ENCODE data around the gene MGLL.
"Not testable (repeated sequence)": the region's sequence is repeated elsewhere in the genome, so short reads cannot be mapped to it uniquely, and the experiment has no call there.

The MGLL gene

DNA sequence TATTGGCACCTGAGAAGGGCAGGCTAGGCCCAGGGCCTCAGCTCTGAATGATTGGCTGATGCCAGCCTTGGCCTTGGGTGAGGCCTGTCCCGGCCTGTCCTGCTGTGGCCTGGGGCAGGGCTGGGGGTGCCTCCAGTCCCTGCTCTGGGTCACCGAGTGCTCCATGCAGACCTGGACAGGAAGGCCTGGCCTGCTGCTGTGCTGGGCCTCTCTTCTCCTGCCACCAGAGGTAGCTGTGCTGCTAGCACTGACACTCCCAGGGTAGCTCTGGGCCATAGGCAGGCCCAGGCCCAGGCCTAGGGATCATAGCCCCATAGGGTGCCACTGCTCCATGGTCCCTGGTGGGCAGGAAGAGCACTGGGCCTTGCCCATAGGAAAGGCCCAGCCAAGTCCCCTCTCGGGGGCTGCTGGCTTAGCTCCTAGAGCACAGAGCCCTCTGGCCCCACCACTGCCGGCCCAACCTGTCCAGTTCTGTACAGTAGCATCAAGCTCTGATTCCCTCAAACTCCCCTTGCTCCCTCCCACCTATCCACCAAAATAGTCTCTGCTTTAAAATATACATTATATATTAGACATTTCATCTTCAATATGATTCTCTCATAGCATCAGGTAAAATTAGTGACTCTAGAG lies 131.4 kb downstream of the MGLL start:
- peak in 1 of 2 experiments; percentile 30 for DNase-seq (ENCODE audit: low read depth in 2 of 2)

DNA sequence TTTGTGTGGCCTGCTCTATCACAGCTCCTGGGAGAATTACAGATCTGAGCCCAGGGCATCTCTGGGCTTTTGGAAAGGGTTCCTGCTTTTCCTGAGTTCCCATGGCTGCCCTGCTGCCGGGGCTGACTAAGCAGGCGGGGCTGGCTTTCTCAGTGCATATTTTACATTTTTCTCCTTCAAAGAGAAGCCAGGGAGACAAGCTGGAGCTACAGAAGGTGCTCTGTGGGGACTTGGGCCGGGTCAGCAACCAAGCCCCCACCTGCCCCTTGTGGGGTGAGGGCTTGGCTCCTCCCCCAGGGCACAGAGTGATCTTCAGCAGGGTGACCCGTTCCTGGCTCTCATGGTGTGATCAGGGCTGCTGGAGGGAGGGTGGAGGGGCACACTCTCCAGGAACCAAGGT lies 132.2 kb downstream of the MGLL start:
- DNase-seq (ENCODE audit: low read depth in 2 of 2): peak; percentile 29 to 35

DNA sequence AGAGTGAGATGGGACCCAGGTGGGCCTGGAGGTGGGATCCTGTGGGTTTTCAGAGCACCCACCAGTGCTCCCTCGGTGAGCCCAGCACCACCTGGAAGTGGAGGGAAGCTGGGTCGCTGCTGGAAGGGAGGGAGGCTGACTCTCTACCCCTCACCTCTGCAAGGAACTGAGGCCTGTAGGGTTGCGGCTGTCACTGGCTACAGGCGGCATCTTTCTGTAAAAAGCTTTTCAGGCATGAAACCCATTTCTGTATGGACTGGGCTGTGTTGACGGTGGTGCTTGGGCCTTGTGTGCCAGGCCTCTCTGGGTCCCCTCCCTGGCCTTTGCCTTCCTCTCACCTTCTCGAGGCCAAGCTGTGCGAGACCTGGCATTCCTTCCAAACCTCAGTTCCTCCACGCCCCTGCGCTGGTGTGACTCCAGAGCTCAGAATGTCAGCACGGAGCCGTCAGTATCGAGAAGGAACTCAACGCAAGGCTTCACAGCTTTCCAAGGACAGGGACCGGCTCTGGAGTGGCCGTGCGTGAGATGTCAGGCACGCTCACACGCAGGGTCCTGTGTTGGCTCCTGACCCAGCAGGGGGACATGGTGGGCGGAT lies 133.0 kb downstream of the MGLL start:
- no peak for DNase-seq (ENCODE audit: low read depth in 2 of 2)

DNA sequence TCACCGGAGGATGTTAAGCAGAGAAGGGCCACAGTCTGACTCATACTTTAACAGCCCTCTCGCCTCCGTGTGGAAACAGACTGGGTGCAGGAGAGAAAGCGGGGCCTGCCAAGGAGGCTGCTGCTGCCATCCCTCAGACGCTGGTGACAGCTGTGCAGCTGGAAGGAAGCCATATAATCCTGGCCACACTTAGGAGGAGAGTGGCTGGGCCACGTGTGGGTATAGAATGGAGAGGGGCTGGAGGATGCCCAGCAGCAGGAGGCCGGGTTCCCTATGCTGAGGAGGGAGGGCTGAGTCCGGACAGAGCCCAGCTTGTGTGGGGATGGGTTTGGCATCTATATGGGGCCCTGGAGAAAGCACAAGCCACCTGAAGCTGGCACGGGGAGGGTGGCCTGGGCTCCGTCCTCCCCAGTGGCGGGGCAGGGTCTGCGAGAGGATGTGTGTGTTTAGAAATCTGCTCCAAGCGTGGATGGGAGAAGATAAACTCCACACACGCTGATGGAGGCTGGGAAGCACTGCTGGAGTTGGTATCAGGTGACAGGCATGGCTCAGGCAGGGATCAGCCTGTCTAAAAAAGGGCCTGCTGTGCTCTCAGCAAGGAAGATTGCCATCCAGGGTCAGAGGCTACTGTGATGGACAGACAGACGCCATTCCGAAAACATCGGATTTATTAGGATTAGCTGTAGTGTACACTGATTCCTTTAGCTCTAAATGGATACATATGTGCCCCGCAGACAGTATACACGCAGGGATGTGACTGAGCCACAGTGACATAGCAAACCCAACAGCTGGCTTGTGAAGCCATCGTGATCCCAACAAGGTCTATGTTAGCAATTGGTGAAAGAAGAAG lies 133.7 kb downstream of the MGLL start:
- DNase-seq (ENCODE audit: low read depth in 2 of 2): no peak

DNA sequence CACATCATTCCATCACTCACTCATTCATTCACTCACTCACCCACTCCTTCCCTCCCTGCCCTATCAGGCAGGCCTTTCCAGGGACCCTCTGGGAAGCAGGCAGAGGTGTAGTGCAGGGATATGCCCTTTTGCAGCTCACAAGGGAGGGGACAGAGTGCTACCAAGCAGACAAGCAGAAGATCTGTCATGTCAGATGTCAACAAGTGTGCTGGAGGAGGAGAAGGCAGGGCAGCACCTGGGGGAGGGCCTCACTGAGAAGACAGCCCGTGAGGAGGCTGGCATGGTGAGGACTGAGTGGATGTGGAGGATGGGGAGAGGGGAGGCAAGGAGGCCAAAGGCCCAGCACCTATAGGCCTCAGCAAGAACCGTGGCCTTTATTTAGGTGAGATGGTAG lies 134.3 kb downstream of the MGLL start:
- DNase-seq (ENCODE audit: low read depth in 2 of 2): no peak

DNA sequence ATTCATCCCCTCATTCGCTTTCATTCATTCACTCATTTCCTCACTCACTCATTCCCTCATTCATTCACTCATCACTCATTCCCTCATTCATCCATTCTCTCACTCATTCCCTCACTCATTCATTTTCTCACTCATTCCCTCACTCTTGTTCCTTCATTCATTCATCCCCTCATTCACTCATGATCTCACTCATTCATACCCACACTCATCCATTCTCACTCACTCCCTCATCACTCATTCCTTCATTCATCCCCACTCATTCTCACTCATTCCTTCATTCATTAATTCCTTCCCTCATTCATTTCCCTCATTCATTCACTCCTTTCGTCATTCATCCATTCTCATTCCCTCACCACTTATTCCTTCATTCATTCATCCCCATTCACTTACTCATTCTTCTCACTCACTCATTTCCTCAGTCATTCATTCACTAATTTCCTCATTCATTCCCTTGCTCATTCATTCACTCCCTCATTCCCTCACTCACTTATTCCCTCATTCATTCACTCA lies 135.0 kb downstream of the MGLL start:
- no peak for DNase-seq (ENCODE audit: low read depth in 2 of 2)

DNA sequence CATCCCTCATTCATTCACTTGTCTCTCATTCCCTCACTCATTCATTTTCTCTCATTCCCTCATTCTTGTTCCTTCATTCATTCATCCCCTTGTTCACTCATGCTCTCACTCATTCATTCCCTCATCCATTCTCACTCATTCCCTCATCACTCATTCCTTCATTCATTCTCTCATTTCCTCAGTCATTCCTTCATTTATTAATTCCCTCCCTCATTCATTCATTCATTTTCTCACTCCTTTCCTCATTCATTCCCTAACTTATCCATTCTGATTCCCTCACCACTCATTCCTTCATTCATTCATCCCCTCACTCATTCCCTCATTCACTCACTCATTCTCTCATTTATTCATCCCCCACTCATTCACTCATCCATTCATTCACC lies 135.8 kb downstream of the MGLL start:
- no peak for DNase-seq (ENCODE audit: low read depth in 2 of 2)

DNA sequence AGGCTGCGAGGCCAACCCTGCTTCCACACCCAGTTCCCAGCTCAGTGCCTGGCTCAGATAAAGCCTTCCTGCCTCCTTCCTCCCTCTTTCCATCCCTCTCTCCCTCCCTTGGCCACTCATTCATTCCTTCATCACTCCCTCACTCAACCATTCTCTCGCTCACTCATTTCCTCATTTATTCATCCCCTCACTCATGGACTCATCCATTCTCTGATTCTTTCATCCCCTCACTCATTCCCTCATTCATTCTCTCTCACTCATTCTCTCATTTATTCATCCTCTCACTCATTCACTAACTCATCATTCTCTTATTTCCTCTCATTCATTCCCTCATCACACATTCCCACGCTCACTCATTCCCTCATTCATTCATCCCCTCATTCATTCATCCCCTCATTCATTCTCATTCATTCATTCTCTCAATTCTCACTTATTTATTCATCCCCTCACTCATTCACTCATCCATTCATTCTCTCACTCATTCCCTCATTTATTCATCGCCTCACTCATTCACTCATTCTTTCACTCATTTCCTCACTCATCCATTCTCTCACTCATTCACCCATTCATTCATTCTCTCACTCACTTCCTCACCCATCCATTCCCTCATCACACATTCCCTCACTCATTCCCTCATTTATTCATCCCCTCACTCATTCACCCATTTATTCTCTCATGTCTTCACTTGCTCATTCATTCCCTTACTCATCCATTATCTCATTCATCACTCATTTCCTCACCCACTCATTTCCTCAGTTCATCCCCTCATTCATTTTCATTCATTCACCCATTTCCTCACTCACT lies 136.4 kb downstream of the MGLL start:
- no peak for DNase-seq (ENCODE audit: low read depth in 2 of 2)

DNA sequence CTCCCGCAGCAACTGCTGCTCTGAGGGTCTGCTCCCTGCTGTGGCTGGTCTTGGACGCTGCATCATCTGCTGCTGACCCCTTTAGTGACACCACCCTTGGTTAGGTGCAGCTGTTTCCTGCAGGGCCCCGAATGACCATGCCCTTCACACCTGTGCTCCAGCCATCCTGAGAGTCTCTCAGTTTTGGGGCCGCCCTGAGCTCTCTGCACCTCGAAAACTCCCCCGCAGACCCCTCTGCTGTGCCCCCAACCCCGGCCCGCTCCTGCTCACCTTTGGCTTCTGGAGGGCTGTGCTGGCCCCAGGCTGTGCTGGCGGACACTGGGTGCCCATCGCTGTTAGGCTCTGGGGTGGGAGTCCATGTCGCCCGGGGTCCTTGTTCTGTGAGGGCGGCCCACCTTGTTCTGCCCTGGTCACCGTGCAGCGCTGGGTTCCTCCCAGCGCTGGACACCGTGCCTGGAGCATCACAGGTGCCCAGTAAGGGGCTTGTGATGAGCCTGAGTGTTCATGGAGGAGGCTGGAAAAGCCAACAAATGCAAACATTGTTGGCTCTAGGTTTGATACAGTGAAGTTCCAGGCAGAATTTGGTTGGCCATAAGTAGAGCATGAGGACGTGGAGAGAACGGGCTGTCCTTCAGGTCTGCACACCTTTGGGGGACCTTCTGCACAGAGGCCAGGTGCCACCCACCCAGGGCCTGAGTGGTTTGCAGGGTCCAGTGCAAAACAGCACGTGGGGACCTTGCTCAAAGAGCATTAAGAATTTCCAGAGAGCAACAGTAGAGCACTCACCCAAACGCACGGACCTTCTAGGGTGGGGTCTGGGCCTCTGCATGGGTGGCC lies 137.2 kb downstream of the MGLL start:
- DNase-seq (ENCODE audit: low read depth in 2 of 2): no peak

DNA sequence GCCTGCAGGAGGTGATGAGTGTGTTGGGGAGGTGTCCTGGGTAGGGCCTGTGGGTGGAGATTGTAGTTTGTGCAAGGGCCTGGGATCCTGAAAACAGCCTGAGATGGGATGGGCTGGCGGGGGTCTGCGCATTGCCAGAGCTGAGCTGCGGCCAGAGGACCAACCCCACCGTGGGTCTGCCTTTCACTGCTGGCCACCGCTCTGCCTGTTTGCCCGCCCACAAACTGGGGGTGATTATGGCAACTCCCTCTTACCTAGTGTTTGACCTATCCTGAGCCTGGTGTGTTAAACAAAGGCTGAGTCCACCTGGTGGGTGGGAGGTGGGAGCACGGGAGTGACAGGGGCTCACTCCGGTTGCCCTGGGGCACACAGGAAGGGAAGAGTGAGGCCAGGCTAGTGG lies 139.8 kb downstream of the MGLL start:
- no peak for DNase-seq (ENCODE audit: low read depth in 2 of 2)

DNA sequence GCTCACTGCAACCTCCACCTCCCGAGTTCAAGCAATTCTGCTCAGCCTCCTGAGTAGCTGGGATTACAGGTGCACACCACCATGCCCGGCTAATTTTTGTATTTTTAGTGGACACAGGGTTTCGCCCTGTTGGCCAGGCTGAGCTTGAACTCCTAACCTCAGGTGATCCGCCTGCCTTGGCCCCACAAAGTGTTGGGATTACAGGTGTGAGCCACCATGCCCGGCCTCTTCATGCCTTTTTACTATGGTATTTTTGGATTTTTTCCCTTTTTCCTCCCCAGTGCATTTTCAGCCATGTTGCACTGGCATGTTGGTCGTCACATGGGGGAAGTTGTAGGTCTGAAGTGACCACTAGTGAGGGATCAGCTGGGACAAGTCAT lies 140.2 kb downstream of the MGLL start:
- not testable (repeated sequence) for DNase-seq (ENCODE audit: low read depth in 2 of 2)

DNA sequence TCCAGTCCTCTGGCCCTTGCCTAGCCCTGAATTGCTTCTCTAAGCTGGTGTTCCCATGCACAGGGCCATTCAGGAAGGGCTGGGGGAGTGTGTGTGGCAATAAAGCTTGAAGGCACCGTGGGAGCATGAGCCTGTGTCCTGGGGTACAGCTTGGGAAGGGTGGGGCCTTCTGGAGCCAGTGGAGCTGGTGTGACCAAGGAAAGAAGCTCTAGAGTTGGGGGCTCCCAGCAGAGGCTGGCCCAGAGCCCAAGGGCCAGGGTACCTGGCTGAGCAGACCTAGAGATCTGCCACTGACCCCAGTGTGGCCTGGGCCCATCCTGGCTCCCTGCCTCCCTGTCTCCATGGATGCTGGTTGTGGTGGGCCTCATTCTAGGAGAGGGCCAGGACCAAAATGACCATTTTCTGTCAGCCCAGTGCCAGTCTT lies 141.5 kb downstream of the MGLL start:
- DNase-seq (ENCODE audit: low read depth in 2 of 2): no peak

DNA sequence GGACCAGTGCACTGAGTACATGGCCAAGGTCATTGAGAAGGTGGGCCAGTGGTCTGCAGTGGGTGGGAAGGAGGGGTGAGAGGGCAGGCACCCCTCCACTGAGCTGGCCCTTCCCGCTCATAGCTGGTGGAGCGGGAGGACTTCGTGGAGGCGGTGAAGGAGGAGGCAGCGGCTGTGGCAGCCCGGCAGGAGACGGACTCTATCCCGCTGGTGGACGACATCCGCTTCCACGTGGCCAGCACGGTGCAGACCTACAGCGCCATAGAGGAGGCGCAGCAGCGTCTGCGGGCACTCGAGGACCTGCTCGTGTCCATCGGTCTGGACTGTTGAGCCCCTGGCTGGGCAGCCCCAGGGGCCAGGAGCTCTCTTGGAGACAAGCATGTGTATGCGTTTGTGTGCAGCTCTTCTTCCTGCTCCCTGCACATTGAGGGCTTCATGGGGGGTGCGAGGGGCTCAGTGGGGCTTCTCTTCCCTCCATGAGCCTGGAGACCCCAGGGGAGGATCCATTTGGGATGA lies 142.1 kb downstream of the MGLL start:
- DNase-seq (ENCODE audit: low read depth in 2 of 2): no peak

DNA sequence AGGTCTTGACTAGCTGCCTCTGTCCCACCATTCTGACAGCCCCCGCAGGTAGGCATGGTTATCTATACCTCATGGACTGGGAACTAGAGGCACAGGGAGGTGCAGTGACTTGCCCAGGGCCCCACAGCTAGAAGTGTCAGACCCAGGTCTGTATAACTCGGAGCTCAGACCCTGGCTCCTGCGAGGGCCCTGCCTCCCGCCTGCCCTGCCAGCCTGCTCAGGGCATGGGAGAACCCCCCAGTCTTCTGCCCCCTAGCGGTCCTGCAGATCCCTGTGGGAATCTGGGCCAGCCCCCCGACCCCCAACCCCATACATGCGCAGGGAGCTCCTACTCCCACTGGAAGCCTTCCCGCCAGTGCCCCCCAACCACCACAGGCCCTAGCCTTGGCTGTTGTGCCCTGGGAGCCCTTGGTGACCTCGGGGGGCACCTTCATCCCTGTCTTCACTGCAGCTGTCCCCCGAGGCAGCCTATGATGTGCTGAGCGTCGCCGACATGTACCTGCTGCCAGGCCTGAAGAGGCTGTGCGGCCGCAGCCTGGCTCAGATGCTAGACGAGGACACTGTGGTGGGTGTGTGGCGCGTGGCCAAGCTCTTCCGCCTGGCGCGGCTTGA lies 142.7 kb downstream of the MGLL start:
- no peak for DNase-seq (ENCODE audit: low read depth in 2 of 2)

DNA sequence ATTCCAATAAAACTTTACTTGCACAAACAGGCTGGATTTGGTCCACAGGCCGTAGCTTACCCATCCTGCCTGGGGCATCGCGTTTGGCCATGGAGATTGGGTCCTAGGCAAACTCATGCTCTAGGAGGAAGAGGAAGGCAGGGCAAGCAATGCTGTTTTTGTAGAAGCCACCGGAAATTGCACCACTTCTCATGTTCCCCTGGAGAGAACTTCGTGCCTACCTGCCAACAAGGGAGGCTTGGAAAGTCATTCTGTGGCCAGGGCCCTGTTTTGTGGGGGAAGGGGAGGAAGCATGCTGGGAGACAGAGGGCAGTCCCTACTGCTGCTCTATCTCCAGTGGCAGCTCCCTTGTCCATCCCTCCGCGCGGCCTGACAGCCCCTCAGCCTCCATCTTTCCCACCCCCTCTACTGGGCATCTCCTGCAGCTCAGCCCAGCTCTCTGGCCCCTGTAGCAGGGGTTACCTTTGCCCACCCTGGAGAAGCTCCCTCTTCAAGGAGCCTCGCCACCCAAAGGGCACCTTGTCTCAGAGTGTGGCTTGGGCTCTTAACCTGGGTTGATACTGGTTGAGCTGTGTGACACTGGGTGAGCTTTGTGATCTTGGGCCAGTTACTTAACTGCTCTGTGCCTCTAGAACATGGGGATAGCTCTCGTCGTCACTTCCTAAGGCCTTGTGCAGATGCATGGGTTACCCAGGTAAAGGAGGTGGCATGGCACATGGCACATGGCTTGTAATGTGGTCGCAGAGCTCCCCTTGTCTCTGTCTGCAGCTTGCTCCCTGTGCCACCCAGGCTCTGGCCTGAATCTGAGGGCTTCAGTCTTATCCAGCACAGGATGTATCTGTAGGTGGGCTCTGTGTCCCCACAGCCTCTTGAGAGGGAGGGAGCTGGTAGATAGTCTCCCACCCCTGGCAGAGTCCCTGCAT lies 143.4 kb downstream of the MGLL start:
- DNase-seq (ENCODE audit: low read depth in 2 of 2): no peak

DNA sequence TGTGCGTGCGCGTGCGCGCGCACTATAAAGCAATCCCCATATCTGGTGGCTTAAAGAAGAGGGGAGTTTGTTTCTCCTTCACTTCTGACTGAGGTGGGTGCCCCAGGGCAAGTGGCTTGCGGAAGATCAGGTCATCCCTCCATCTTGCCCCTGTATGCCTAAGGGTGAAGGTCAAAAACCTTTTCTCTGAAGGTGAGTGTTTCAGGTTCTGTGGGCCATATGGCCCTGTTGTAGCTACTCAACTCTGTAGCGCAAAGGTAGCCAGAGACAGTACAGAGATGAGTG lies 144.1 kb downstream of the MGLL start:
- no peak for DNase-seq (ENCODE audit: low read depth in 2 of 2)

DNA sequence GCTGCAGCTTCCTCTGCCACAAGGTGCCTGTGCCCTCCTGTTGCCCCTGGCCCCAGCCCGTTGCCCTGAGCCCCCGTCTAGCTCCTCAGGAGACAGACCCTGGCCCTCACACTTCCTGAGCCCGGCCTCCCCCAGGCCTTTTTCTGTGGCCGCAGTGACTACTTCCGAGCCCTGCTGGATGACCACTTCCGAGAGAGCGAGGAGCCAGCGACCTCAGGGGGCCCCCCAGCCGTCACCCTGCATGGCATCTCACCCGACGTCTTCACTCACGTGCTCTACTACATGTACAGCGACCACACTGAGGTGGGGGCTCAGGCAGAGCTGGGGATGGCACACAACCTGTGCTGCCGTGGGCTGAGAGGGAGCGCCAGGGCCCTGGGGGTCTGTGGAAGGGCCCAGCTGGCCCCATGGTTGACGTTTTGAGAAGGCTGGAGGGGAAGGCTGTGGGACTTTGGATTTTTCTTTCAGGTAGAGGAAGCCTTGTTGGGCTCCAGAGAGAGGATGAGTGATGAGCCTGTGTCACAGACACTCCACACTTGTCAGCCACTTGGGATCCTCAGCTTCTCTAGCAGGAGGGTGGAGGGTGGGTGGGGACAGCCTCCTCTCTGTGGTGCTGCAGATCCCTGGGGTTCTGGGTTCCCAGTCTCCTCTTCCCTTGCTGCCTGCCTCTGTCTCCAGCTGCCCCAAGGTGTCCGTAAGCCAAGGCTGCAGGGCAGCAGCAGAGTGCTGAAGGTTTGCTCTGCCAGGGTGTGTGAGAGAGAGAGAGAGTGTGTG lies 144.6 kb downstream of the MGLL start:
- DNase-seq (ENCODE audit: low read depth in 2 of 2): no peak

DNA sequence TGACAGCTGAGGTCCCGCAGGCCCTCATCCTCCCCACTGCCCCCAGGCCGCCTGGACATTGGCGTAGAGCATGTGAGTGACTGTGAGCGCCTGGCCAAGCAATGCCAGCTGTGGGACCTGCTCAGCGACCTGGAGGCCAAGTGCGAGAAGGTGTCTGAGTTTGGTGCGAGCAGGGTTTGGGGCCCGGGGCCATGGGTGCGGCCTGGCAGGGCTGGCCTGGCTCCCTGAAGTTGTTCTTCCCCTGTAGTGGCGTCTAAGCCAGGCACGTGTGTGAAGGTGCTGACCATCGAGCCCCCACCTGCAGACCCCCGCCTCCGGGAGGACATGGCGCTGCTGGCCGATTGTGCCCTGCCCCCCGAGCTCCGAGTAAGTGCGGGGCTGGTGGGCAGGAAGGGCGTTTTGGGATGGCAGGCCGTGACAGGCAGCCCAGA lies 145.4 kb downstream of the MGLL start:
- no peak for DNase-seq (ENCODE audit: low read depth in 2 of 2)

DNA sequence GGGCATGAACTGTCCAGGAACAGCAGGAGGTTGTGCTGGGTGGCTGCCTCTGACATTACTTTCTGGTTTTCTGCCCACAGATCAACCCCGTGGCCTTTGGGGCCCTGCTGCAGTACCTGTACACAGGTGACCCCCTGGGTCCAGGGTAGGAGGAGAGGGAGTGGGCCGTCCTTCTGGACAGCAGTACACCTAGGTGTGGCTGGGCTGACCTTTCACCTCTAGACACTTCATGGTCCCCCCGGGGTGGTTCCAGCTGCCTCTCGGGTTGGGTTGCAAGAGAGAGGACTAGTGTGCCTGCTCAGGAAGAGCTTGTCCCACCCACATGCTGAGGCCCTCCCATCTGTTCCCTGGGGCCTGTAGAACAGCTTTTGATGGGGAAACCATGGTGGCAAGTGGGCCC lies 145.9 kb downstream of the MGLL start:
- DNase-seq (ENCODE audit: low read depth in 2 of 2): no peak
